Stimulated activated memory B cell treated with anti-CD40 and anti-IgM and Interleukin-4, amounts not matched to agents 10 μg/mL and 1 μg/mL and 100 μg/mL, for 72 hours (primary cell): ENCODE results near the gene EEF1AKMT1.

ENCODE experiments used
- ATAC-seq: fragments of 150-1000 bp; cut with Tn5 transposase; 2 replicates; pipeline ENCODE4 v1.10.0; 2021
- H3K27ac Mint-ChIP-seq: one replicate; pipeline ENCODE4 v1.8.0; 2022; ENCODE audit warnings: mild to moderate bottlenecking, mixed read lengths
- H3K27me3 Mint-ChIP-seq: one replicate; pipeline ENCODE4 v1.8.0; 2022; ENCODE audit warnings: mixed read lengths
- H3K36me3 Mint-ChIP-seq: one replicate; pipeline ENCODE4 v1.8.0; 2022; ENCODE audit warnings: mixed read lengths
- H3K4me1 Mint-ChIP-seq: one replicate; pipeline ENCODE4 v1.8.0; 2022; ENCODE audit warnings: mixed read lengths
- H3K4me3 Mint-ChIP-seq: one replicate; pipeline ENCODE4 v1.8.0; 2022; ENCODE audit warnings: mild to moderate bottlenecking, moderate library complexity, mixed read lengths
- H3K9me3 Mint-ChIP-seq: one replicate; pipeline ENCODE4 v1.8.0; 2022; ENCODE audit warnings: mixed read lengths

The EEF1AKMT1 gene

DNA sequence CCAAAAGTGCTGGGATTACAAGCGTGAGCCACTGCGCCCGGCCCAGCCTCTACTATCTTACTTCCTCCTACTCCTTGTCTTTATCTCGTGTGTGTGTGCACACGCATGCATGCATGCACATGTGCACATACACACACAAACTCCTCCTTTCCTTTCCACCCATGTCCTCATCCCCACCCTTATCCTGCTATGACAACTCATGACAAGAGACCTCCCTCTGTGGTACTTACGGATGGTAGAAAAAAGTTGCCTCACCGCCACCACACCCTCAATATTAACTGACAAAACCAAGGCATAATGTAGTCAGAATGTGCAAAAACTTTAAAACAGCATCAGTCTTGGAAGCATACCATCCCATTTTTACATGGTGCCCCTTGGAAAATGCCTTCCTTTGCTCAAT, 15.9 kb upstream of the EEF1AKMT1 start:
- Mint-ChIP-seq H3K4me1 (no peaks in the 10 kb centered on the region), H3K27me3 (no peaks in the 10 kb centered on the region), H3K4me3 (no peak overlapping the region), H3K36me3 (peaks cover 70% of the 10 kb centered on the region), H3K27ac (no peak overlapping the region), H3K9me3 (no peaks in the 10 kb centered on the region)
- no peak for ATAC-seq

DNA sequence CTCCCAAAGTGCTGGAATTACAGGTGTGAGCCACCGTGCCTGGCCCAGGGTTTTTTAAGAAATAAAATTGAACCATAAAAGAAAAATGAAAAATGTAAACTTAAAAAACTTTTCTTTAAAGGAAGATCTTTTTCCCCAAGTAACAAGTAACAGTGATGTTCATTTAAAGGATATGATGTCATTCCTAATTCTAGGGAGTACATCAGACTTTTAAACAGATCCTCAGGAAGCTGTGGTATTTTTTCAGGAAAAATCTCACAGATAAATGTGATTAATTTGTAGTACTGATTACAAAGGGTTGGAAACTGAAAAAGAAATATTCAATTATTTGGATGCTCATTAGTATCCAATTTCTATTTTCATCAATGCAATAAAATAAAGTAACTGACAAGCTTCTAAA, 14.6 kb upstream of the EEF1AKMT1 start:
- H3K27ac Mint-ChIP-seq, result no peak overlapping the region
- H3K36me3 Mint-ChIP-seq, result peaks cover 63% of the 10 kb centered on the region
- no peak for ATAC-seq
- H3K9me3 Mint-ChIP-seq, result no peaks in the 10 kb centered on the region
- no peaks in the 10 kb centered on the region for H3K27me3 Mint-ChIP-seq
- H3K4me3 Mint-ChIP-seq, result no peak overlapping the region
- no peaks in the 10 kb centered on the region for H3K4me1 Mint-ChIP-seq

DNA sequence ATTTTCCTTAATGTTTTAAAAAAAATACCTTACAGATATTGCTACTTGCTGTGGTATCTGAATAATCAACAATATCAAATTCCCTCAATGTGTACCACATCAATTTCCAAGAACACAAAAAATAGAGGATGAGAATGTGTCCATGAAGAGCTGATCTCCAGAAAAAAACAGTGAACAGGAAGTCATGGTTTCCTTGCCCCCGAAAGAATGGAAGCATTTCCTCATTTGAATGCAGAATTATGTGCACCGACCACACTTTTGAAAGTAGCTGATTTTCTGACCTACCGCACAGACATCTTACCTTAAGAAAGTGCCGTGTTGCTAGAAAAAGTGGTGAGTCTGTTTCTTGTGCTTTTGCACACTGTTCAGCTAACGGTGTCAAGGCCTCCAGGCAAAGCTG, 13.4 kb upstream of the EEF1AKMT1 start:
- H3K27ac Mint-ChIP-seq, result no peak overlapping the region
- peaks cover 63% of the 10 kb centered on the region for H3K36me3 Mint-ChIP-seq
- H3K4me1 Mint-ChIP-seq, result no peaks in the 10 kb centered on the region
- H3K4me3 Mint-ChIP-seq, result no peak overlapping the region
- ATAC-seq, result no peak
- no peaks in the 10 kb centered on the region for H3K27me3 Mint-ChIP-seq
- no peaks in the 10 kb centered on the region for H3K9me3 Mint-ChIP-seq

- Mint-ChIP-seq H3K36me3 (peaks cover 39% of the 10 kb centered on the region), H3K4me3 (no peak overlapping the region), H3K27ac (no peak overlapping the region), H3K4me1 (no peaks in the 10 kb centered on the region), H3K27me3 (no peaks in the 10 kb centered on the region), H3K9me3 (no peaks in the 10 kb centered on the region)
- no peak for ATAC-seq
Measured at GRCh38 chr13:20782116-20782708, 8.5 kb upstream of the EEF1AKMT1 start.

GRCh38 chr13:20780317-20780716, 6.6 kb upstream of the EEF1AKMT1 start:
- Mint-ChIP-seq H3K36me3 (peaks cover 22% of the 10 kb centered on the region), H3K9me3 (no peaks in the 10 kb centered on the region), H3K4me1 (no peaks in the 10 kb centered on the region), H3K27ac (no peak overlapping the region), H3K27me3 (no peaks in the 10 kb centered on the region), H3K4me3 (no peak overlapping the region)
- ATAC-seq, result no peak

- H3K27ac Mint-ChIP-seq, result no peak overlapping the region
- no peak overlapping the region for H3K4me3 Mint-ChIP-seq
- no peaks in the 10 kb centered on the region for H3K27me3 Mint-ChIP-seq
- ATAC-seq, result no peak
- H3K4me1 Mint-ChIP-seq, result no peaks in the 10 kb centered on the region
- H3K9me3 Mint-ChIP-seq, result no peaks in the 10 kb centered on the region
- H3K36me3 Mint-ChIP-seq, result peaks cover 21% of the 10 kb centered on the region
Measured at GRCh38 chr13:20779405-20779804, 5.6 kb upstream of the EEF1AKMT1 start.

GRCh38 chr13:20778311-20778710, 4.5 kb upstream of the EEF1AKMT1 start:
- H3K27ac Mint-ChIP-seq, result no peak overlapping the region
- peaks cover 14% of the 10 kb centered on the region for H3K36me3 Mint-ChIP-seq
- no peak for ATAC-seq
- H3K4me1 Mint-ChIP-seq, result no peaks in the 10 kb centered on the region
- H3K4me3 Mint-ChIP-seq, result no peak overlapping the region
- no peaks in the 10 kb centered on the region for H3K27me3 Mint-ChIP-seq
- no peaks in the 10 kb centered on the region for H3K9me3 Mint-ChIP-seq

GRCh38 chr13:20776751-20777150, 3.0 kb upstream of the EEF1AKMT1 start:
- H3K27me3 Mint-ChIP-seq, result no peaks in the 10 kb centered on the region
- ATAC-seq, result no peak
- H3K4me3 Mint-ChIP-seq, result no peak overlapping the region
- H3K27ac Mint-ChIP-seq, result no peak overlapping the region
- peaks cover 12% of the 10 kb centered on the region for H3K4me1 Mint-ChIP-seq
- H3K9me3 Mint-ChIP-seq, result no peaks in the 10 kb centered on the region
- peaks cover 8% of the 10 kb centered on the region for H3K36me3 Mint-ChIP-seq

DNA sequence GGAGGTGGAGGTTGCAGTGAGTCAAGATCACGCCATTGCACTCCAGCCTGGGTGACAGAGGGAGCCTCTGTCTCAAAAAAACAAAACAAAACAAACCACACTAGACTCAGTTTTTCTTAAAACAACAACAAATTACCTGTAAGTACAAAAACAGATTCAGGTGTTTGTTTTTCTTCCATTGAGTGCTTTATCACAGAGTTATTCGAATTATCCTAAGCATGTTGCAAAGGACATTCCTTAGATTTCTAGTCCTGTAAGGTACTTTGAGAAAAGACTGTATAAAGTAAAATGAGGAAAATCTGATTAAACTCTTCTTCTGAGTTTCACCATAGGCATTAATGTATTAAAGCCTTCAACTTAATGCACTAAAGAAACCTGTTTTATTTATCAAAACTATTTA, 2.2 kb upstream of the EEF1AKMT1 start:
- H3K4me3 Mint-ChIP-seq, result no peak overlapping the region
- peaks cover 12% of the 10 kb centered on the region for H3K4me1 Mint-ChIP-seq
- no peaks in the 10 kb centered on the region for H3K9me3 Mint-ChIP-seq
- no peak overlapping the region for H3K27ac Mint-ChIP-seq
- peaks cover 8% of the 10 kb centered on the region for H3K36me3 Mint-ChIP-seq
- ATAC-seq, result no peak
- H3K27me3 Mint-ChIP-seq, result no peaks in the 10 kb centered on the region

DNA sequence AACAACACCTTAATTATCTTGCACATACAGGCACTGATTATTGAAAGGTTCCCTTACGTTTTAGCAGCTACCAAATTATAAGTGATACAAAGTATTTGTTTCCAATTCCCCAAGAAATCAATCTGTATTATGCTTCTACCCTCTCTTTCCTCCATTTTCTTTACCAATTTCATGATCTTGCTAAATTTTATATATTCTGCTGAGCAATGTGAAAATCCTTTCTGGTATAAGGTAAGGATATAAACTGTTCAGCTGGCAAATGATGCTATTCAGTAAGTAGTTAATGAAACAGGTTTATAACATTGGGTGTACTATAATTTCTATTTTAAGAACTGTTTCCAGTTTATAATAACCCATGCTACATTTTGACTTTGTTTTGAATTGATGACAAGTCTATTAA, 985 bp upstream of the EEF1AKMT1 start:
- Mint-ChIP-seq H3K4me1 (peaks cover 15% of the 10 kb centered on the region), H3K36me3 (peaks cover 8% of the 10 kb centered on the region), H3K4me3 (peak overlapping the region; percentile 26), H3K27me3 (no peaks in the 10 kb centered on the region), H3K9me3 (peaks cover 3% of the 10 kb centered on the region), H3K27ac (peak overlapping the region; percentile 95)
- ATAC-seq, result no peak

DNA sequence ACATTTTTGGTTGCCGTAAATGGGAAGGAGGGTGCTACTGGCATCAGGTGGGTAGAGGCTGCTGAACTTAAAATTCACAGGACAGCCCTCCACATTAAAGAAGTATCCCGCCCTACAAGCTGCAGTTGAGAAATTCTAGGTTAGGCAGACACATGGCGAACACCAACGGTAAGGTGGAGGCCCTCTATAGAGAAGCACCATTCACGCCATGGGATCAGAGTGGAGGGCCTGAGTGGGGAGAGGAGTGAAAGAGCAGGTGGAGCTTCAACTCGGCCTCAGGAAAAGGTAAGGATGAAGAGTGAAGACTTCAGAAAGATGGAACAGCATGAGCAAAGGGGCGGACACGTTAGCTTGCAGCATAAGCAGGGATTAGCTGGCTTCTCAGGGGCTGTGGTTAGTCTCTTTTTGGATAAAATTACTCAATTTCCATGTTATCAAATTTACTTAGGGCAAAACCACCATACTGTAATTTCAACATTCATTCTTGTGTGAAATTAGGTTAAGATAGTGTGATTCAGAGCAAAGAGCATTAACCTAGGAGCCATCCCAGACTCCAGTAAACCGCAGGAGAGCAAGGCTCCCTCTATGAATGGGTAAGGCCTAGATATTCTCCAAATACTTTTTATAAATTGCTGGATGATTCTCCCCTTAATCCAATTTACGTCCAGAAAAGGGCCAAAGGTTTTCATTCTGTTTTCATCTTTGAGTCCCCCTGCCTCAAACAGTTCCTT, 1.2 kb downstream of the EEF1AKMT1 start:
- Mint-ChIP-seq H3K36me3 (peaks cover 30% of the 10 kb centered on the region), H3K9me3 (peaks cover 12% of the 10 kb centered on the region), H3K27me3 (no peaks in the 10 kb centered on the region), H3K4me1 (peaks cover 18% of the 10 kb centered on the region), H3K27ac (peak overlapping the region; percentile 95), H3K4me3 (peak overlapping the region; percentile 93)
- no peak for ATAC-seq

DNA sequence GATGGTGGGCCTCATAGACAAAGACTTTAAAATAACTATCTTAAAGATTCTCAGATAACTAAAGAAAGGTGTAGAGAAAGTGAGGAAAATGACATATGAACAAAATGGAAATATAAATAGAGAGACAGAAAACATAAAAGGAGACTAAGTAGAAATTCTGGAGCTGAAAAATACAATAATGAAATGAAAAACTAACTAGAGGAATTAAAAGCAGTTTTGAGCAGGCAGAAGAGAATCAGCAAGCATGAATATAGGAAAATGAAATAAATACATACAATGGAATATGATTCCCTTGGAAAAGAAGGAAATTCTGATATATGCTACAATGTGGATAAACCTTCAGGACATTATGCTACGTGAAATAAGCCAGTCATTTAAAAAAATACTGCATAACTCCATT, 3.9 kb downstream of the EEF1AKMT1 start:
- H3K27me3 Mint-ChIP-seq, result no peaks in the 10 kb centered on the region
- H3K4me3 Mint-ChIP-seq, result no peak overlapping the region
- peaks cover 14% of the 10 kb centered on the region for H3K9me3 Mint-ChIP-seq
- H3K27ac Mint-ChIP-seq, result no peak overlapping the region
- H3K36me3 Mint-ChIP-seq, result peaks cover 36% of the 10 kb centered on the region
- no peak for ATAC-seq
- H3K4me1 Mint-ChIP-seq, result peaks cover 18% of the 10 kb centered on the region

- H3K4me3 Mint-ChIP-seq, result no peak overlapping the region
- H3K27ac Mint-ChIP-seq, result no peak overlapping the region
- peaks cover 18% of the 10 kb centered on the region for H3K4me1 Mint-ChIP-seq
- peaks cover 14% of the 10 kb centered on the region for H3K9me3 Mint-ChIP-seq
- no peak for ATAC-seq
- no peaks in the 10 kb centered on the region for H3K27me3 Mint-ChIP-seq
- peaks cover 36% of the 10 kb centered on the region for H3K36me3 Mint-ChIP-seq
Measured at GRCh38 chr13:20769091-20769490, 4.7 kb downstream of the EEF1AKMT1 start.

- no peak for ATAC-seq
- no peak overlapping the region for H3K4me3 Mint-ChIP-seq
- H3K9me3 Mint-ChIP-seq, result peaks cover 14% of the 10 kb centered on the region
- peaks cover 10% of the 10 kb centered on the region for H3K4me1 Mint-ChIP-seq
- no peak overlapping the region for H3K27ac Mint-ChIP-seq
- H3K36me3 Mint-ChIP-seq, result peaks cover 36% of the 10 kb centered on the region
- no peaks in the 10 kb centered on the region for H3K27me3 Mint-ChIP-seq
Measured at GRCh38 chr13:20767309-20767943, 6.3 kb downstream of the EEF1AKMT1 start.

DNA sequence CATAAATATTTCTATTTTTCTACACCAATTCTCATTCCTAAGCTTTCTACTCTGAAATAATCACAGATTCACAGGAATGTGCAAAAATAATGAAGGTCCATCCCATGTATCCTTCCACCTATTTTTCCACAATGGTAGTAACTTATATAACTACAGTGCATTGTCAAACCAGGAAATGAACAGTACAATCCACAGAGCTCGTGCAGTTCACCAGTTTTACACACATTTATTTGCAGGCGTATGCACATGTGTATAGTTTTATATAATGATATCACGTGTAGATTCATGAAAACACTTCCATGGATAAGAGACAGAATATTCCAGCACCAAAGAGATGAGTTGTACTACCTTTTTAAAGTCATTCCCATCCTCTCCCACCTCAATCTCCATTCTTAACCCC, 12.9 kb downstream of the EEF1AKMT1 start:
- H3K27ac Mint-ChIP-seq, result no peak overlapping the region
- H3K36me3 Mint-ChIP-seq, result peaks cover 35% of the 10 kb centered on the region
- H3K4me1 Mint-ChIP-seq, result no peaks in the 10 kb centered on the region
- H3K27me3 Mint-ChIP-seq, result no peaks in the 10 kb centered on the region
- H3K4me3 Mint-ChIP-seq, result no peak overlapping the region
- peaks cover 8% of the 10 kb centered on the region for H3K9me3 Mint-ChIP-seq
- no peak for ATAC-seq

DNA sequence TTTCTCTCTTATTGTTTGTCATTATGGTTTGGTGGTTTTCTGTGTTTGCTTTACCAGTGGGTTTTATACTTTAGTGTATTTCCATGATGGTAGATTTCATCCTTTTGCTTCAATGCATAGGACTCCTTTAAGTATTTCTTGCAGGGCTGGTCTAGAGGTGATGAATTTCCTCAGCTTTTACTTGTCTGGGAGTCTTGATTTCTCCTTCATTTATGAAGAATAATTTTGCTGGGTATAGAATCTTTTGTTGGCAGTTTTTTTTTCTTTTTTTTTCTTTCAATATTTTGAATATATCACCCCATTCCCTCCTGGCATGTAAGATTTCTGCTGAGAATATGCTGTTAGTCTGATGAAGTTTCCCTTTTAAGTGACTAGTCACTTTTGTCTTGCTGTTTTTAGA, 19.8 kb downstream of the EEF1AKMT1 start:
- H3K4me3 Mint-ChIP-seq, result no peak overlapping the region
- H3K27ac Mint-ChIP-seq, result no peak overlapping the region
- peaks cover 87% of the 10 kb centered on the region for H3K36me3 Mint-ChIP-seq
- no peaks in the 10 kb centered on the region for H3K27me3 Mint-ChIP-seq
- no peak for ATAC-seq
- no peaks in the 10 kb centered on the region for H3K4me1 Mint-ChIP-seq
- peaks cover 39% of the 10 kb centered on the region for H3K9me3 Mint-ChIP-seq
